GM10847 (cell line): ENCODE measurements around the gene CORO1C.

Experiments
- POLR2A ChIP-seq: IDR thresholded peaks from 2 replicates; pipeline ENCODE4 v1.6.1; 2011; ENCODE audit not compliant: insufficient read length; ENCODE audit errors: extremely low read depth

CORO1C gene

GRCh38 chr12:108616941-108617858 lies 114.1 kb downstream of the CORO1C start:
- TF ChIP-seq POLR2A, result no peak

- TF ChIP-seq POLR2A, result no peak
Observed at GRCh38 chr12:108616359-108616758, 115.0 kb downstream of the CORO1C start.

- no peak for TF ChIP-seq POLR2A
Observed at GRCh38 chr12:108615918-108616317, 115.4 kb downstream of the CORO1C start.

GRCh38 chr12:108614639-108615038 lies 116.7 kb downstream of the CORO1C start:
- no peak for TF ChIP-seq POLR2A

GRCh38 chr12:108614041-108614440 lies 117.3 kb downstream of the CORO1C start:
- TF ChIP-seq POLR2A, result no peak

GRCh38 chr12:108613548-108613947 lies 117.8 kb downstream of the CORO1C start:
- TF ChIP-seq POLR2A, result no peak

- TF ChIP-seq POLR2A, result no peak
Observed at GRCh38 chr12:108612788-108613282, 118.5 kb downstream of the CORO1C start.

- TF ChIP-seq POLR2A, result no peak
Observed at GRCh38 chr12:108611884-108612415, 119.4 kb downstream of the CORO1C start.

- no peak for TF ChIP-seq POLR2A
Observed at GRCh38 chr12:108610856-108611605, 120.3 kb downstream of the CORO1C start.

- no peak for TF ChIP-seq POLR2A
Observed at GRCh38 chr12:108610336-108610815, 120.9 kb downstream of the CORO1C start.

GRCh38 chr12:108609537-108610335 lies 121.6 kb downstream of the CORO1C start:
- no peak for TF ChIP-seq POLR2A

- no peak for TF ChIP-seq POLR2A
Observed at GRCh38 chr12:108608616-108609015, 122.7 kb downstream of the CORO1C start.

- no peak for TF ChIP-seq POLR2A
Observed at GRCh38 chr12:108607981-108608600, 123.2 kb downstream of the CORO1C start.

GRCh38 chr12:108606492-108606891 lies 124.8 kb downstream of the CORO1C start:
- TF ChIP-seq POLR2A, result no peak
